HG03045 (cell line): Measurements from ENCODE around the gene ZNF774.
"Not testable (repeated sequence)": the region's sequence is repeated elsewhere in the genome, so short reads cannot be mapped to it uniquely, and the experiment has no call there.

Experiments
- ATAC-seq: cut with Tn5 transposase; IDR thresholded peaks from one replicate; pipeline ENCODE4 v1.9.1; 2021; ENCODE audit warnings: mild to moderate bottlenecking, moderate library complexity; ENCODE audit not compliant: unreplicated experiment

Gene ZNF774

DNA sequence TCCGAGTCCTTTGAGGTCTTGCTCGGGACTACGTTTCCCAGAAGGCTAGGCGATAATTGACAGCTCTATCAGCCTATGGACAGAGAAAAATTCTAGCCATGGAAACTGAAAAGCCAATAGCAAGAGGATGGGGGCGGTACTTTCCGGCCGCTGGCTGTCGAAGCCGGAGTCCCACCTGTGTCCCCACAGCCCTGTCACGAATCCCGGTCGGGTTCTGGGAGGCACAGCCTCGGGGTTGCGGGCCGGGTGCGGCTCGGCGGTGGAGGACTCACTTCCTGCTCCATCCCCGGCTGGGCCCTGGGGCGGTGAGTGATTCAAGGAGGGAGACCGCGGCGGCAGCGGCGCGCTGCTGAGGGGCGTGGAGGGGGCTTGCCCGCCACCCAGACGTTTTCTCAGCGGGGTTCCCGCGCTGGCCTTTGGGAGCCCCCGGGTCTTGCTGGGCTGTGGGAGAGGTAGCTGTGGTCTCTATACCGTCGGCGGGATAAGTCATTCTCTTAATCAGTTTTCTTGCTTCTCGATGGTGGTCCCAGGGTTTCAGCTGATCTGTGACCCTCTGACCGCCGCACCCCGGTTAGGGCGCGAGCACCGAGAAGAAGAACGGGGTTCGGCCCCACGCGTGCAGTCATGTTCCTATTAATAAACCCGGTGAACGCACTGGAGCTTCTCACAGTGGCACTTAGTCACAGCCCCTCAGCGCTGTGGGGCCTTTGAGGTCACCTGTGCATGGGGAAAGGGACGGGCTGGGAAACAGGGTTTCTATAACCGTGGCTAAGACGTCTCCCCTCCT lies at the start of gene ZNF774:
TSS of gene ZNF774 (plus strand) at position 178 of the 787 bp plus-strand sequence. CDS start 2,377 bp downstream, outside the sequence.
- ATAC-seq = peak; percentile 99

DNA sequence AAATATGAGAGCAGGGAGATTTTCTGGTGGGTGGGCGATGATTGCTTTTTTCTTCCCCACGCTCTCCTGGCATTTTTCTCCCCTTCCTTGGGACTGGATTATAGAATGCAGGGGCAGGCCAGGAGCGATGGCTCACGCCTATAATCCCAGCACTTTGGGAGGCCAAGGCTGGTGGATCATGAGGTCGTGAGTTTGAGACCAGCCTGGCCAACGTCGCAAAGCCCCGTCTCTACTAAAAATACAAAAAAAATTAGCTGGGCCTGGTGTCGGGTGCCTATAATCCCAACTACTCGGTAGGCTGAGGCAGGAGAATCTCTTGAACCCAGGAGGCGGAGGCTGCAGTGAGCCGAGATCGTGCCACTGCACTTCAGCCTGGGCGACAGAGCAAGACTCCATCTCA lies 46.7 kb upstream of the ZNF774 start:
- not testable (repeated sequence) for ATAC-seq

DNA sequence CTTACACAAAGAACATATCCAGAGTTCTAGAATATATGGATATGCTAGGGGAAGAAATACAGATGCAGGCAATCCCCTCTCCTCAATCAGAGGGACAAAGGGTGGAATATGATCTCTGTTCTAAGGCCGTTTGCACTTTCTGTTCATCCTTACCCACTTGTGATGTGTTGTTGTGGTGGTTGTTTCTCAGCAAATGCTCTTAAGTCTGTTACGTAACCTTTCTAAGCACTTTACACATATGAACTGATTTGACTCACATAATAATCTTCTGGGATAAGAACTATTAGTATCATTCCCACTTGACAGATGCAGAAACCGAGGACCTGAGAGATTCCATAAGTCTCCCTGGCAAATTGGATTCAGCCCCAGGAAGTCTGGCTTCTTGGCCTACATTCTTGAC lies 46.2 kb upstream of the ZNF774 start:
- no peak for ATAC-seq

DNA sequence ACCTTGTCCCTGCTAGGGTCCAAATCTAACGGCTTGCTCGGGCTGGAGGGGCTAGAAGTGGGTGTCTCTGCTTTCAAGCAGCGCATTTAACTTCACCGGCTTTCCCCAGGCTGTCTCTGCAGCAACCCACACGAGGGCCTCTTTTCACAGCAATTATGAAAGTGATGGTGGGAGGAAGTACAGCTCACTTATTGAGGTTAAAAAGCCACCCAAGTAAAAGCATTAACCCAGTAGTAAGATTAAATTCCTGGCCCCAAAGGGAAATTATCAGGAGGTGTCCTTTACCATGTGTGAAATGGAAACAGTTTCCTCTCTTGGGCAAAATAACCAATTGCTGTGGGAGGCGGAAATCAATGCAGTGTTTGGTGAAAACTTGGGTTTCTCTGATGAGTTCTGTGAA lies 45.5 kb upstream of the ZNF774 start:
- no peak for ATAC-seq

DNA sequence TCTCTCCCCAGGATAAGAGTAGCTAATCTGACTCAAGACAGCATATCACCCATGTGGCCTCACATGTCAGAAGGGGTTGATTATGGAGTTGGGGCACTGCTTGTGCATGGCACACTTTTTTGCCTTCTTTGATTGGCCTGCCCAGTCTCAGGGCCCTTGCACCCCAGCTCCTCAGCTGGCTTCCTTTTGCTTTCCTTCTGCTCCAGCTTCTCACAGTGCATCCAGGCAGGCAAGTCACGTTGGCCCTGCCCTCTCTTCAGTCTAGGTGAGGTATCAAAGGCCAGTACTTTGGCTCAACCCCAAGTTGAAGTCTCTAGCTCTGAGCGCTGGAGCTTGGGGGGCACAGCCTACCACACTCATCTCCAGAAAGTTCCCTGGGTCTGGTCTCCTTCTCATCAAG lies 44.4 kb upstream of the ZNF774 start:
- ATAC-seq = no peak

DNA sequence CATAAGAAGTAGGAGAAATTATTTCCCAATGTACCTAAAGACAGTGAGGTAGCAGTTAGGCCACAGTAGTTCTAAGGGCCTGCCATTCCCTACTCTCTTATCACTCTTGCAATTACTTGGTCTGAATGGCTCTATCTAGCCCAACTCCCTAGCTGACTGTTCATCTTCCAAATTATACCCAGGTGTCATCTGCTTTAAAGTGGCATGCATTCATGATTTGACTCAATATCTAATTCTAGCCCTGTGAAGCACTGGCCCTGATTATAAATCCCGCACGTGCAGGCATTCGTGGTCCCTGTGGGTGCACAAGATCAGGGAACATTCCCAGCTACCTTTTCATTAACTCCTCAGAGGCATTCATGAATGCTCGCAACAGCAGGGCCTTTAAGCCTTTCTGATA lies 43.1 kb upstream of the ZNF774 start:
- ATAC-seq = no peak

DNA sequence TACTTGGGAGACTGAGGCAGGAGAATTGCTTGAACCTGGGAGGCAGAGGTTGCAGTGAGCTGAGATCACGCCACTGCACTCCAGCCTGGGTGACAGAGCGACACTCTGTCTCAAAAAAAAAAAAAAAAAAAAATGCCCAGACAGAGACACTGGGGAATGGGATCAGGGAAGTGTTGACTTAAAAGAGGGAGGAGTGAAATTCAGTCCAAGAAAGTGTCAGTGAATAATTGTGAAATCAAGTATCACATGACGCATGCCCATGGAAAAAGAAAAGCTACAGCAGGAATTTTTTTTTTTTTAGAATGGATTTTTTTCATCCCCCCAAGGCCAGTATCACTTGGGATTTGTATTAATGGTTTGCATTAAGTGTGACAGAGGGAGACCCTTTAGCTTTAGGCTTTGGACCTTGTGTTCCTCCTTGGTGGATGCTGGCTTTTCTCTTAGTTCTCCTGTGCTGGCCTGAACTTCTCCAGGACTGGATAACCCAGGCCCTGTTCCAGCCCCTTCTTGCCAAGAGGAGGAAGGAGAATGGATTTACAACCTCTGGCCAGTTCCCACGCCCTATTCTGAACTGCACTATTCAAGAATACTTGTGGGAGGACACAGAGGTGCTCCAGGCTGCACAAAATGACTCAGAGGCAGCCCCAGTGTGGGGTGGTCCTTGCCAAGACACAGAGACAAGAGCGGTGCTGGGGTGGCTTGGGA lies 36.7 kb upstream of the ZNF774 start:
- ATAC-seq = no peak

DNA sequence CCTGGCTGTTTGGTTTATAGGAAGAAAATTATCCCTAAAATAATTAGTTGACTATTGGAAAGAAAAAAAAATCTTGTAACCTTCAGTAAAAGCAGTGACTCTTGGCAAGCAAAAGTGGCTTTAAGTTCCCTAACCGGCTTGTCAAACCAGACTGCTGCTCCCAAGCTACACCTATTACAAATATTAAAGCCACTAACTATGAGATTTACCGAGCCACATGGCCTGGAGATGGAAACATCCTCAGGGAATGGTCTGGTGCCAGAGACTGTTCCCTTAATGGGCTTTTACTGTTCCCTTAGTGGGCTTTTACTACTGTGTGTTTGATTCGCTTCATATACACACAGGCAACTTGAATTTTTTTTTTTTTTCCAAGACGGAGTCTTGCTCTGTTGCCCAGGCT lies 35.9 kb upstream of the ZNF774 start:
- no peak for ATAC-seq

DNA sequence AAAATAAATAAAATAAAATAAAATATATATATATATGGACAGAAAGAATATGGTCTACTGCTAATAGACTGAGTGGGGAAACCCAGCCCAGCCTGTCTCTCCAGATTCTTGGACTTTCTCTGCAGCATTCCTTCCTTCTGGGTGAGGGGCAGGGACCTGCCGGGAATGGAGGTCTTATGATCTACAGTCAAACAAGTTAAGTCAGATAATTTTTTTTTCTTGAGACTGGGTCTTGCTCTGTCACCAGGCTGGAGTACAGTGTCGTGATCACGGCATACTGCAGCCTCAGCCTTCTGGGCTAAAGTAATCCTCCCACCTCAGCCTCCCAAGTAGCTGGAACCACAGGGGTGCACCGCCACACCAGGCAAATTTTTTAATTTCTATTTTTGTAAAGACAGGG lies 33.5 kb upstream of the ZNF774 start:
- ATAC-seq = no peak

DNA sequence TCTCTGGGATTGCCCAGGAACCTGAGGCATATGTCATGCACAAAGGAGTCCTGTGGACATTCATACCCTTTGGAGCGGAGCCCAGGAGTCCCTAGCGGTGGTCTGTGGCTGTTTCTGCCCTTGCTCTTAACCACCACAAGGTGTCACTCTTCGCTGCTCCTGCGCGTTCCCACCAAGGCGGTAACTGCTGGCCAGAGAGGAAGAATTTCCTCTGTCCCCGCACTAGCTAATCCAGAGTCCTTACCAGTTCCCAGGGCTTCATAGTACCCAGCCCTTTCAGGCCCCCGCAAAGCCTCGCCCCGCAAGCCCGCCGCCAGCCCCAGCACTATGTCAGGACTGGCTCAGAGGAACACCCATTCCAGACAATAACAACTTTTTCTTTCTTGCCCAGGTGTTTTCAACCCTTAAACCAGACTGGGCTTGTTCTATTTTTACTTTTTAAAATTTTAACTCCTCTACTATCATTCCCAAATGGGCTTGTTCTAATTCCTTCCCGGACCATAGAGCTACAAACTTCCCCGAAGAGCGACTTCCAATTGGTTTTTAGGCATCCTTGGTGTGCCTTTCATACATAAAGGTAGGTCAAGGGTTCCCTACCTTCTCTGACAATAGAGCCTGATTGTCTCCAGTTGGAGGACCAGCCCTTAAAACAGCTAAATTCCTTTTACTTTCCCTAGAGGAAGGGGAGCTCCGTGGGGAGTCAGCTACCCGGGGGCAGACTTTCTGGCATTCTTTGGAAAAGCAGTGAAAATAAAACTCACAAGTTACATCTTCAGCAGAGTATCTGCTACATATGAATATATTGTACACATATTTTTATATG lies 31.8 kb upstream of the ZNF774 start:
- ATAC-seq = peak; percentile 77

DNA sequence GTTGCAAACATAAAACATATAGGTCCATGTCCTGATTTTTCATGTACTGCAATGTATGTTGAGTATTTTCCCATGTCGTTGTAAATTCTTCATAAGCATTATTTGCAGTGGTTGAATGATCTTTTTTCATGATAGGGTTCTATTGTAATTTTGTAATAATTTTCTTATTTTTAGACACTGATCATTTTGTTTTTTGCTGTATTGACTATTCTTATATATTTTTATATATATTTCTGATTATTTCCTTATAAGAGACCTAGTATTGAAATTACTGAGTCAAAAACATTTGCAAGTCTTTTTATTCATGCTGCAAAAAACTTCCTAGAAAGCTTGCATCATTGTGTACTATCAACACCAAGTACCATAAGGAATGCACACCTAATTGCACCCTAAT lies 31.2 kb upstream of the ZNF774 start:
- no peak for ATAC-seq

DNA sequence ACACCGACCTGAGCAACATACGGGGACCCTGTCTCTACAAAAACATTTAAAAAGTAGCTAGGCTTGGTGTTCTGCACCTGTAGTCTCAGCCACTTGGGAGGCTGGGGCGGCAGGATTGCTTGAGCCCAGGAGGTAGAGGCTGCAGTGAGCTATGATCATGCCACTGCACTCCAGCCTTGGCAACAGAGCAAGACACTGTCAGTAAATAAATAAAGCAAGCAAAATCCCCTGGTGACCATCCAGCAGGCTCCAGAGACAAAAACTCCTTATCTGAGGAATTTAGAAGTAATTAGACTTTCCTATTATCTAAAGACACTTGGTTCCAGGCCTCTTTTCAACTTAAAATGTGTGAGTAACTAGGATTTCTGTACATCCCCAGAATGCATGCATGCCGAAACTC lies 29.5 kb upstream of the ZNF774 start:
- no peak for ATAC-seq

DNA sequence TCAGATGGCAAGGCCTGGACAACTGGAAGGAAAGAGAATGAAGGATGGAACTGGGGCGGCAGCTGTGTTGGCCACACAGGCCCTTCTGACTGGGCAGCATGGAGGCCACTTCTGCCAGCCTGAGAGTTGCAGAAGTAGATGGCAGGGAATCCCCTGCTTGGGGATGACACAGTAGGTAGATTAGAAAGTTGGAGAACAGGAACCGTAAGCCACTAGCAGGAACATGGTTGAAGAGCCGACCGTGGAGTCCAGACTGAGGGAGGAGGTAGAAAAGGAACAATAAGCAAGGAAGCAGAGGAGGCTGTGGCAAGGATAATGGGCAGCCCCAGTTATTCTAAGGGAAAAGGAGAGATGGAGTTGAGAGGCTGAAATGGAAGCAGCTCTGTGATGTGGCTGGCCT lies 26.4 kb upstream of the ZNF774 start:
- ATAC-seq = no peak

DNA sequence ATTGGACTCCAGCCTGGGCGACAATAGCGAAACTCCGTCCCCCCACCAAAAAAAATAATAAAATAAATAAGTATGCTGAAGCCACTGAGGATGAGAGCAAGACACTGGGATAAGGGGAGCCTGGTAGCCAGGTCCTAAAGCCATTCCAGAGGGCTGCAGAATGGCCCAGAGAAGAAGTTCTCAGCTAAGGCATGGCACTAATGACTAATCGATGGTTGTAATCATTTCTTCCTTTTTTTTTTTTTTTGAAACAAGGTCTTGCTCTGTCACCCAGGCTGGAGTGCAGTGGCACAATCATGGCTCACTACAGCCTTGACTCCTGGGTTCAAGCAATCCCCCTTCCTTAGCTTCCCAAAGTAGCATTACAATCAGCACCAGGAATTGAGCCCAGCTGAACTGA lies 25.6 kb upstream of the ZNF774 start:
- no peak for ATAC-seq

DNA sequence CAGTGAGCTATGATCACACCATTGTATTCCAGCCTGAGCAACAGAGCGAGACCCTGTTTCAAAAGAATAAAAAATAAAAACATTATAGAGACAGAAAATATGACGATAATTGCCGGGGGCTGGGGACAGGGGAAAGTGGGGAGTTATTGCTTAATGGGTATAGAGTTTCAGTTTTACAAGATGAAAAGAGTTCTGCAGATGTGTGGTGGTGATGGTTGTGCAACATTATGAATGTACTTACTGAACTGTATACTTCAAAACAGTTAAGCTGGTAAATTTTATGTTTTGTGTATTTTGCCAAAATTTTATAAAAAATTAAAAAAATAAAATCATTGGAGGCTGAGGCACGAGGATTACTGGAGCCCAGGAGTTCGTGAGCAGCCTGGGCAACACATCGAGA lies 24.8 kb upstream of the ZNF774 start:
- no peak for ATAC-seq

DNA sequence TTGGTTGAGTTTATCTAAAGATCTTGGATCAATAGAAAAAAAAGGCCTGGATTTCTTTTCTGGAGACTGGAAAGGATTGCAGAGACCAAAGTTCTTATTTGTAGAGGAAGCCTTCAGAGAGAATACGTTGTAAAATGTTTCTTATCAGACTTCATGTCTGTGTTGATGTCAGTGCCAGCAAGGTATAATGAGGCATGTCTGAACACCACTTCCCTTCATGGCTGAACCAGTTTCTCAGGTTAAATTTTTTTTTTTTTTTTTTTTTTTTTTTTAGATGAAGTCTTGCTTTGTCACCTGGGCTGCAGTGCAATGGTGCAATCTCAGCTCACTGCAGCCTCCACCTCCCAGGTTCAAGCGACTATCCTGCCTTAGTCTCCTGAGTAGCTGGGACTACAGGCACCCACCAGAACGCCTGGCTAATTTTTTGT lies 17.8 kb upstream of the ZNF774 start:
- ATAC-seq = no peak

DNA sequence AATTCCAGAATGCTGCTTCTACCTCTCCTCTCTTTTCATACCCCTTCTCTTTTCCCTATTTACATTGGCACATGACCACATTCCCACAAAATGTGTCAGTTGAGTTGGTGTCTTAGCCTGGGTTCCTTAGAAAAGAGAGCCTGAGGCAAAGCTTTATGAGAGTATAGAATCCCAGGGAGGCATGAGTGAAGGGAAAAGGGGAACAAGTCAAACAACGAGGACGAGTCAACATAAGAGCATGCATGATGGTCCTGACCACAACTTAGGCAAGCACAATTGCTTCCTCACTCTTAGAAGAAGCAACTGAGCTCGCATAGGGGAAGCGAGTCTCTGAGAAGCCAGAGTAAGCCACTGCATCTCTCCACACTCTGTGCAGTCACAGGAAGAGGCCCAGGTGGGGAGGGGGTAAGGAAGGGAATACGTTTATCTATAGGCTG lies 15.4 kb upstream of the ZNF774 start:
- ATAC-seq = no peak

DNA sequence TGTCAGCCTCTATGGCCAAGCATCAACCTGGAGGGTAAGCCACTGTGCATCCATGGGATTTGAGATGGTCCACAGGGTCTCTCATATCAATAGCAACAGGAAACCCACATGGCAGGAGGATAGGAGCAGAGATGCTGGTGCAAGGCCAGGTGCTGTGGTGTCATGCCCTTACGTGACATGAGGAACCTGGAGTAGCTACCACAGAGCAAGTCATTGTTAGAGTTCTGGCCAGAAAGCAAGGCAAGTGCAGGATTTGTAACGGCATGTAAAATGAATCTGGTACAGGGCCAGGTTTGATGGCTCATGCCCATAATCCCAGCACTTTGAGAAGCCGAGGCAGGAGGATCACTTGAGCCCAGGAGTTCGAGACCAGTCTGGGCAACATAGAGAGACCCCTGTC lies 14.8 kb upstream of the ZNF774 start:
- no peak for ATAC-seq

DNA sequence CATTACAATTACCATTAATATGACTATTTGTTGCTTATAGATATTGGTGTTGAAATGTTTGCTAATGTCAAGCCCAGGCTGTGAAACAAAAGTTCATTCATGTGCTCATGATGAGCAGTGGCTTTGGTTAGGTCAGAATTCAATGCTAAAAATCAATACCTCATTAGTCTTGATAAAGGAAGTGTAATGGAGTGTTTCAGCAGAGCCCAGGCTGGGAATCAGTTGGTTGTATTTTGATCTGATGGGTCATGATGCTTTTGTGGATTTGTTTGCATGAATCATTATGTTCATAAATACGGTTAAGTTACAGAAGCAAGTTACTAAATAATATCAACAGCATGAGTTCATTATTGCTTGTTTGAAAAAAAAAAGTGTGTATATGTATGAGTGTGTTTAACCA lies 13.6 kb upstream of the ZNF774 start:
- no peak for ATAC-seq

DNA sequence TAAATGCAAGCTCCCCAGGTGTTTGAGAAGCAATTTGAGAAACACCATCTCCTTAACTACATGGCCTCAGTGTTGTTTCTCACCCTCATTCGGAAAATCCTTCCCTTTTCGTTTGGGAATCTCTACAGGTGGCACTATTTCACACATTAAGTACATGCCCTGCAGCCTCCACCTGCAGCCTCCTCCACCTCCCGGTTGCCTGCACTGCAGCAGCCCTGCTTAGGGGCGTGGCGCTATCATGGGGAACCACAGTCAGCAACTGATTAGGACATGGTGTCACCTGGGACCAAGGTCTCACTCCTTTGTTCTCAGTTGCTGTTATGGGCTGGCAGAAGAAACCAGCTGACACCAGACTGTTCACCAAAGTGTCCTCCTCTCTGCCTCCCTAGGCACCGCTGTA lies 11.7 kb upstream of the ZNF774 start:
- no peak for ATAC-seq

DNA sequence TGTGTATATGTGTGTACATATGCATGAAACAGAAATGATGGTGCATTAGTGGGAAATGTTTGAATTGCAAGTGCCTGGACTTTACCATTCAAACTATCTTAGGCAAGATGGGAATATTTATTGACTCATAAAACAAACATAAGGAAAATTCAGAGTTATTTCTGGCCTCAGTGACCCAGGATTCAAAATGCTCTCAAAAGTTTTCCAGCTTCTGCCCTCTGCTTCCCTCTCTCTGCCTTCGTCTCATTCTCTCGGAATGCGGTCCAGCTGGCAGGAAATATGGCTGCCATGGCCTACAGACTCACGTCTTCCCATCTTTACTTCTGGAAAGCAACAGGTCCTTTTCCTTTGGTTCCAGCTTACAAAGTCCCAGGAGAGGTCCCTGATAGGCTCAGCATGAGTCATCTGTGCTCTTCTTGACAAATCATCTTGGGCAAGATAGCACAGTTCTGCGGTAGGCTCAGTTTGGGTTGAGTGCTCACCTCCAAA lies 8.7 kb upstream of the ZNF774 start:
- ATAC-seq = no peak
